Spleen (tissue), 7 donors: ENCODE data around the gene PHC1.

Experiments
- CTCF ChIP-seq, 11 experiments: fragments of 200-600 bp in 7 of 11; fragments of 450-650 bp in 4 of 11; sonication (generic) in 4 of 11; IDR thresholded peaks in 8 of 11; conservative IDR thresholded peaks in 3 of 11; 1 replicate in 7 of 11; 2 replicates in 4 of 11; pipeline versions ENCODE4 v1.4.0 to v1.8.0; 2016 to 2021; ENCODE audit warnings: antibody characterized with exemption in 11 of 11, inconsistent platforms in 4 of 11, mild to moderate bottlenecking in 1 of 11
- POLR2A ChIP-seq, 3 donors: fragments of 450-650 bp; IDR thresholded peaks; one replicate each; pipeline ENCODE4 v1.5.1; 2017; ENCODE audit warnings: antibody characterized with exemption in 3 of 3, mild to moderate bottlenecking in 1 of 3
- POLR2AphosphoS5 ChIP-seq, 3 donors: sonication (generic); formaldehyde crosslinking; IDR thresholded peaks; one replicate each; pipeline ENCODE4 v1.5.1; 2017; ENCODE audit warnings: antibody characterized with exemption in 3 of 3
- donor health status: DM: no; HTN: no; CAD: no; lungs with moderate emphysema.
- donor health status: DM: no; HTN: no; CAD: no.
- donor health status: DM: no; HTN: no; CAD: no.

GRCh38 chr12:8946733-8947132 lies 32.4 kb downstream of the PHC1 start:
- TF ChIP-seq CTCF (IDR thresholded peaks at IDR 0.05 in 8 of 11, conservative IDR thresholded peaks at IDR 0.05 in 3 of 11) (no peak), POLR2A (IDR thresholded peaks at IDR 0.05) (no peak), POLR2AphosphoS5 (IDR thresholded peaks at IDR 0.05) (no peak)
